Osteocyte (in vitro differentiated cells): ENCODE data around the gene MYOF. TPM values are rescaled to one million over a fixed set of nuclear protein-coding genes. Genes with fewer than 3 reads are reported as not detected.

Experiments
- DNase-seq: peaks from one replicate; pipeline ENCODE4 v3.0.0; 2021; ENCODE audit warnings: mixed read lengths; ENCODE audit not compliant: unreplicated experiment; ENCODE audit errors: extremely low spot score
- H3K27ac Mint-ChIP-seq: one replicate; pipeline ENCODE4 v1.8.0; 2021; ENCODE audit warnings: mild to moderate bottlenecking, mixed read lengths; ENCODE audit not compliant: unreplicated experiment
- H3K27me3 Mint-ChIP-seq: one replicate; pipeline ENCODE4 v1.8.0; 2021; ENCODE audit warnings: mixed read lengths; ENCODE audit not compliant: unreplicated experiment
- H3K36me3 Mint-ChIP-seq: one replicate; pipeline ENCODE4 v1.8.0; 2021; ENCODE audit warnings: mixed read lengths; ENCODE audit not compliant: unreplicated experiment
- H3K4me1 Mint-ChIP-seq: one replicate; pipeline ENCODE4 v1.8.0; 2021; ENCODE audit warnings: mixed read lengths; ENCODE audit not compliant: unreplicated experiment
- H3K4me3 Mint-ChIP-seq: one replicate; pipeline ENCODE4 v1.8.0; 2021; ENCODE audit warnings: mild to moderate bottlenecking, moderate library complexity, mixed read lengths; ENCODE audit not compliant: unreplicated experiment
- H3K9me3 Mint-ChIP-seq: one replicate; pipeline ENCODE4 v1.8.0; 2021; ENCODE audit warnings: mixed read lengths; ENCODE audit not compliant: unreplicated experiment
- CTCF ChIP-seq: fragments of 200-600 bp; sonication (generic); IDR thresholded peaks from 2 replicates; pipeline ENCODE4 v1.5.0; 2021; ENCODE audit warnings: antibody characterized with exemption, mild to moderate bottlenecking, moderate library complexity
- total RNA-seq: library from RNA; stranded (reverse); gene quantifications from 2 replicates; pipeline ENCODE4 v1.2.1, GENCODE V29; 2021

Gene MYOF
- total RNA-seq, 1 donor from 2014 or later, result 470 TPM

GRCh38 chr10:93494494-93494893 is 12.4 kb upstream of the MYOF start:
- TF ChIP-seq CTCF, result no peak
- H3K36me3 Mint-ChIP-seq, result no peaks in the 10 kb centered on the region
- H3K4me1 Mint-ChIP-seq, result peaks cover 29% of the 10 kb centered on the region
- no peak for DNase-seq
- H3K4me3 Mint-ChIP-seq, result no peak overlapping the region
- no peak overlapping the region for H3K27ac Mint-ChIP-seq
- H3K9me3 Mint-ChIP-seq, result no peaks in the 10 kb centered on the region
- no peaks in the 10 kb centered on the region for H3K27me3 Mint-ChIP-seq

- no peak overlapping the region for H3K27ac Mint-ChIP-seq
- H3K4me3 Mint-ChIP-seq, result no peak overlapping the region
- no peaks in the 10 kb centered on the region for H3K36me3 Mint-ChIP-seq
- DNase-seq, result no peak
- no peaks in the 10 kb centered on the region for H3K27me3 Mint-ChIP-seq
- TF ChIP-seq CTCF, result no peak
- H3K4me1 Mint-ChIP-seq, result peaks cover 30% of the 10 kb centered on the region
- no peaks in the 10 kb centered on the region for H3K9me3 Mint-ChIP-seq
These were observed 11.0 kb upstream of the MYOF start for GRCh38 chr10:93493162-93493561.

- no peaks in the 10 kb centered on the region for H3K9me3 Mint-ChIP-seq
- H3K36me3 Mint-ChIP-seq, result no peaks in the 10 kb centered on the region
- TF ChIP-seq CTCF, result no peak
- no peak overlapping the region for H3K4me3 Mint-ChIP-seq
- no peak for DNase-seq
- no peaks in the 10 kb centered on the region for H3K27me3 Mint-ChIP-seq
- H3K4me1 Mint-ChIP-seq, result peaks cover 21% of the 10 kb centered on the region
- no peak overlapping the region for H3K27ac Mint-ChIP-seq
These were observed 9.5 kb upstream of the MYOF start for GRCh38 chr10:93491602-93492121.

DNA sequence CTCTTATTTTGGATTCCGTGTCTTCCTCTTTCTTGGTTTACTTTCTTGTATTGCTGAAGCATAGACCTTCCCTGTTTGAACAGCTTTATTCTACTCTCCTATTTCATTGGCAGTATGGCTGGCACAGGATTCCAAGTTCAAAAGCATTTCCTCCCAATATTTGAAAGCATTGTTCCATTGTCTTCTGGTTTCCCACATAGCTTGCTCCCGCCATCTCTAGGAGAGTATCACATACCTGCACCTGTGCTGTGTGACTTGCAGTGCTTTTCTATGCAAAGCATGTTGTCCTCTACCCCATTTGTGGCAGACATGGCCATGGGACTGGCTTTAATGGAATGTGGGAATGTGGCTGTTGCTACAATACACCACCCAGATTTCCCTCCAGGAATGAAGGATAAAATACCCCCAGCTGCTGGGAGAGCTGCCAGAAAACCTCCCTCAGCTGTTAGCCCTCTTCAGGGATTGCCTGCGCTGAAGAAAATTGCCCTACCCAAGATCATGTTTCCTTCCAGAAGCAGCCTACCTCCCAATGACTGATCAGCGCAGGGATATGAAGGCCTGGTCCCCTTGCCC is 6.9 kb upstream of the MYOF start:
- peak; percentile 72 for DNase-seq

DNA sequence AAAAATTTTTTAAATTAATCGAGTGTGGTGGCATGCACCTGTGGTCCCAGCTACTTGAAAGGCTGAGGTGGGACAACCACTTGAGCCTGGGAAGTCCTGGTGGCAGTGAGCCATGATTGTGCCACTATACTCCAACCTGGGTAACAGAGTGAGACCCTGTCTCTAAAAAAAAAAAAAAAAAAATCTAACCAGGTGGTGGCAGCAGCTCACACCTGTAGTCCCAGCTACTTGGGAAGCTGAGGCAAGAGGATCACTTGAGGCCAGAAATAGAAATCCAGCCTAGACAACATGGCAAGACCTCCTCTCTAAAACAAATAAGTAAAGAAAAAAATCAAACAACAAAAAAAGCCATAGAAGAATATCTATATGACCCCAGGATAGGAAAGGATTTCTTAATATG is 3.6 kb upstream of the MYOF start:
- no peak for TF ChIP-seq CTCF
- DNase-seq, result no peak
- no peaks in the 10 kb centered on the region for H3K36me3 Mint-ChIP-seq
- H3K27ac Mint-ChIP-seq, result no peak overlapping the region
- peaks cover 37% of the 10 kb centered on the region for H3K4me1 Mint-ChIP-seq
- H3K4me3 Mint-ChIP-seq, result no peak overlapping the region
- no peaks in the 10 kb centered on the region for H3K9me3 Mint-ChIP-seq
- no peaks in the 10 kb centered on the region for H3K27me3 Mint-ChIP-seq

More for the DNA sequence above, 6.9 kb upstream of the MYOF start:
- H3K4me1 Mint-ChIP-seq, result peaks cover 26% of the 10 kb centered on the region
- no peak overlapping the region for H3K4me3 Mint-ChIP-seq
- no peak overlapping the region for H3K27ac Mint-ChIP-seq
- H3K36me3 Mint-ChIP-seq, result no peaks in the 10 kb centered on the region
- H3K9me3 Mint-ChIP-seq, result no peaks in the 10 kb centered on the region
- H3K27me3 Mint-ChIP-seq, result no peaks in the 10 kb centered on the region
- no peak for TF ChIP-seq CTCF
